HG03066 (cell line): ENCODE measurements around the gene ZYG11B.
"Not testable (repeated sequence)": the region's sequence is repeated elsewhere in the genome, so short reads cannot be mapped to it uniquely, and the experiment has no call there.

Source experiments
- ATAC-seq: cut with Tn5 transposase; IDR thresholded peaks from one replicate; pipeline ENCODE4 v1.9.1; 2021; ENCODE audit warnings: low read depth; ENCODE audit not compliant: unreplicated experiment

The ZYG11B gene

DNA sequence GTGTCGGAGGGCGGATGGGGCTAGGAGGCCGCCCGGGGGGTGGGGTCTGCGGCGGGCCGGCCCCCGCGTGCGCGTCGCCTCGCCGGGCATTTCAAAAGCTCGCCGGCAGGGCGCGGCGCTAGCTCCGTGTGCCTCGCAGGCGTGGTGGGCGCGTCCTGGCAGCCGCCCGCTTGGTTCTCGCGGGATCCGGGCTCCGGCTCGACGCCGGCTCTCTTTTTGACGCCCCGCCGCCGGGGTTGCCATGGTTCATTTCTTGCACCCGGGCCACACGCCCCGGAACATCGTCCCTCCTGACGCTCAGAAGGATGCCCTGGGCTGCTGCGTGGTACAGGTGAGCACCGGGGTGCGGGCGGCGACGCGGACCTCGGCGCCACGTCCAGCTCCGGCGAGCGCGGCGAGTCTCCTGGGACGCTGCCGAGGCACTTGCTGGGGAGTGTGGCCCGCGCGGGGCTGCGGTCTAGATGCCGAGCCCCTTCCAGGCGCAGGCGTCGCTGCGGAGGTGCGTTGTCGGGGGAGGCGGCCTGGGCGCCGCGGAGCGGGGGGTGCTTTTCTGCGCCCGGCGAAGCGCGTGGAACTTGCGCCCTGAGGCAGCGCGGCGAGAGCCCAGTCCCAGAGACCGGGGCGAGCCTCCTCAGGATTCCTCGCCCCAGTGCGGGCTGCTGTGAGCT, 116.5 kb downstream of the ZYG11B start, which contains the start of gene ZYG11A:
Gene ZYG11A (plus strand): TSS at position 118 of the 668 bp plus-strand sequence. CDS start 124 bp downstream, at position 242.
- ATAC-seq: peak; percentile 85

DNA sequence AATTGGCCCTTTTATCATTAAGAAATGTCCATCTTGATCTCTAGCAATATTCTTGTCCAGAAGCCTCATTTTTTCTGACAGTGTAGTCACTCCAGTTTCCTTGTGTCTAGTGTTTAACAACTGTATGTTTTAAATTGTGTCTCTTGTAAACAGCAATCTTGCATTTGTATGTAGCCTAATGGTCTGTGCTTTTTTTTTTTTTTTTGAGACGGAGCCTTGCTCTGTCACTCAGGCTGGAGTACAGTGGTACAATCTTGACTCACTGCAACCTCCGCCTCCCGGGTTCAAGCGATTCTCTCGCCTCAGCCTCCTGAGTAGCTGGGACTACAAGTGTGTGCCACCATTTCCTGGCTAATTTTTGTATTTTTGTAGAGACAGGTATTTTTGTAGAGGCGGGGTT, 118.9 kb downstream of the ZYG11B start:
- ATAC-seq: not testable (repeated sequence)

DNA sequence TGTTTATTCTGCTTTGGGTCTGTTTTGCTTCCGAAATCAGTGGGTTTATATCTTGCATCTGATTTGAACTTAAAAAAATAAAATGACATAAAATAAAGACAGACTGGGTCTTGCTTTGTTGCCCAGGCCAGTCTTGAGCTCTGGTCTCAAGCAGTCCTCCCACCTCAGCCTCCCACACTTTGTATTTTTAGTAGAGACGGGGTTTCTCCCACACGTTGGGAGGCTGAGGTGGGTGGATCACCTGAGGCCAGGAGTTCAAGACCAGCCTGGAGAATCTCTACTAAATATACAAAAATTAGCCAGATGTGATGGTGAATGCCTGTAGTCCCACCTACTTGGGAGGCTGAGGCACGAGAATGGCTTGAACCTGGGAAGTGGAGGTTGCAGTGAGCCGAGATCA, 122.2 kb downstream of the ZYG11B start:
- ATAC-seq: no peak

DNA sequence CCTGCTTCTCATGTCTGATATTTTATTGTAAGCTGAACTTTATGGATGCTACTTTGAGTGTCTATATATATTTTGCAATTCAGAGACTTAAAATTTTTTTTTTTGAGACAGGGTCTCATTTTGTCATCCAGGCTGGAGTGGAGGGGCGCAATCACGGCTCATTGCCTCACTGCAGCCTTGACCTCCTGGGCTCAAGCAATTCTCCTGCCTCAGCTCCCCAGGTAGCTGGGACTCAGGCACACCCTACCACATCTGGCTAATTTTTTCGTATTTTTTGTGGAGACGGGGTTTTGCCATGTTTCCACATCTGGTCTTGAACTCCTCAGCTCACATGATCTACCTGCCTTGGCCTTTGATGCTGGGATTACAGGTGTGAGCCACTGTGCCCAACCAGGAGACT, 124.7 kb downstream of the ZYG11B start:
- ATAC-seq: no peak

DNA sequence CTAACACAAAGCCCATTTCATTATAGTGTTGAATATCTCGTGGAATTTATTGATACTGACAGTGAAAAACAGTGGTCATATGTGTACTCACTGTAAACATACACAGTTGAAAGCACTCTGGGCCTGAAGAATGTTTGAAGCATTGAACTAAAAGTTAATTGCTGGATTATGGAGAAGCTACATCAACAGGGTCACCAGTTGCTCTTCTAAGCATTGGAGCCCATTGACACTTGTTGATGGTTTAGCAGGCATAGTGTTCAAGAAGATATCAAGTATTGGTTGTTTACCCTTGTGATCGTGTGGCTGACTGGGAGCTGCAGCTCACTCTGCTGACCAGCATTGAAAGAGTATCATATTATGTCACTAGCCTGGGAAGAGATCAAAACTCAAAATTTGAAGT, 126.6 kb downstream of the ZYG11B start:
- no peak for ATAC-seq

DNA sequence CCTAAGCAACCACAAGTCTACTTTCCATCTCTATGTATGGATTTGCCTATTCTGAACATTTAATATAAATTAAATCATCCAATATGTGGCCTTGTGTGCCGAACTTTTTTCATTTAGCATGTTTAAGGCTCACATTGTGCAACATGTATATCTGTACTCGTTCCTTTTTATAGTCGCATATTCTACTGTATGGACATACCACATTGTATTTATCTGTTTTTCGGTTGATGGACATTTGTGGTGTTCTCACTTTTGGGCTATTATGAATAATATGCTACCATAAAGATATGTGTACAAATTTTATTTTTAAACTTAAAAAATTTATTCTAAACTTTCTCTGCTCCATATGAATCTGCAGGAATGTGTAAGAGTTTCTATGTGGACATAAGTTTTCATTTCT, 129.3 kb downstream of the ZYG11B start:
- ATAC-seq: no peak

DNA sequence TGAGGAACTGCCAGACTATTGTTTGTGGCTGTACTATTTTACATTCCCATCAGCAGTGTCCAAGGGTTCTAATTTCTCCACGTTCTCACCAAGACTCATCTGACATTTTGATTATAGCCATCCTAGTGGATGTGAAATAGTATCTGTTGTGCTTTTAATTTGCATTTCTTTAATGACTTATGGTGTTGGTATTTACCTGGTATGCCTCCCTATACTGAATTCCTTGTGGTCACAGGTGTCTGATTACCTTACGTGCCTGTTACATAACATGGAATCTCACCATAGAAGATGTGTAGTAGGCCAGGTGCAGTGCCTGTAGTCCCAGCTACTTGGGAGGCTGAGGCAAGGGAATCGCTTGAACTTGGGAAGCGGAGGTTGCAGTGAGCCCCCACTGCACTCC, 129.8 kb downstream of the ZYG11B start:
- ATAC-seq: no peak

DNA sequence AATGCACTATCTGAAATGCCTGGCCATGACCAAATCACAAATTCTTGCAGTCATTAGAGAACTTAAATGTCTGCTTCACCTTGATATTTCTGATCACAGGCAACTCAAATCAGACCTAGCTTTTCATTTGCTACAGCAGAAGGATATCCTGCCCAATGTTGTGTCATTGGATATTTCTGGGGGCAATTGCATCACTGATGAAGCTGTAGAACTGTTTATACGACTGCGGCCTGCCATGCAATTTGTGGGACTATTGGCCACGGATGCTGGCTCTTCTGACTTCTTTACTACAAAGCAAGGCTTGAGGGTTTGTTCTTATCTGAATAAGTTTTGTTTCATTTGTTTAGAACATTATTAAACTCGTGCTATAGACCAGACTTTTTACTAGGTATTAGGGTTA, 131.2 kb downstream of the ZYG11B start:
- ATAC-seq: no peak

DNA sequence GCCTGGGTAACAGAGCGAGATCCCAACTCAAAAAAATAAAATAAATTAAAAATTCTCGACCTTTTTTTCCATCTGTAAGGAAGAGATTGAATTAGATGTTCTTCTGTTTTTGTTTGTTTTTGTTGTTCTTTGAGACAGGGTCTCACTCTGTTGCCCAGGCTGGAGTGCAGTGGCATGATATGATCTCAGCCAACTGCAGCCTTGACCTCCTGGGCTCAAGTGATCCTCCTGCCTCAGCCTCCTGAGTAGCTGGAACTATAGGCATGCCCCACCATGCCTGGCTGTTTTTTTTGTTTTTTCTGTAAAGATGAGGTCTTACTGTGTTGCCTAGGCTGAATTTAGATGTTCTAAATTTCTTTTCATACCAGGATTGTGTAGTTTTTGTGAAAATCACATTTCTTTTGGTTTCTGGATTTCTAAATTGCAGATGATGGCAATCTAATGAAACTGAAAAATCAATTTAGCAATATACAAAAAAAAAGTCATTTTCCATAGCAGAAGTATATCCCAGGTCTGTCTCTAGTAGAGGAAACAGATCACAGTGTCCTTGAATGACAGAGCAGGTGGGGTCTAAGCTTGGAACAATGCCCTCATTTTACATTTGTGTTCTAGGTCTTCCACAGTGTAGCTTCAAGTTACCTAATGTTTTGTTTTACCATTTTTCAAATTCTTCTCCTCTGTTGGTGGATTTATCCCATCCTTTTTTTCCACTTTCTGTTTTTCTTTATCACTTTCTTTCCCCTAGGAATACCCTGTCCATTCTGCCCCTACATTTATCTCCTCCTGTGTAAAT, 136.6 kb downstream of the ZYG11B start:
- ATAC-seq: no peak

DNA sequence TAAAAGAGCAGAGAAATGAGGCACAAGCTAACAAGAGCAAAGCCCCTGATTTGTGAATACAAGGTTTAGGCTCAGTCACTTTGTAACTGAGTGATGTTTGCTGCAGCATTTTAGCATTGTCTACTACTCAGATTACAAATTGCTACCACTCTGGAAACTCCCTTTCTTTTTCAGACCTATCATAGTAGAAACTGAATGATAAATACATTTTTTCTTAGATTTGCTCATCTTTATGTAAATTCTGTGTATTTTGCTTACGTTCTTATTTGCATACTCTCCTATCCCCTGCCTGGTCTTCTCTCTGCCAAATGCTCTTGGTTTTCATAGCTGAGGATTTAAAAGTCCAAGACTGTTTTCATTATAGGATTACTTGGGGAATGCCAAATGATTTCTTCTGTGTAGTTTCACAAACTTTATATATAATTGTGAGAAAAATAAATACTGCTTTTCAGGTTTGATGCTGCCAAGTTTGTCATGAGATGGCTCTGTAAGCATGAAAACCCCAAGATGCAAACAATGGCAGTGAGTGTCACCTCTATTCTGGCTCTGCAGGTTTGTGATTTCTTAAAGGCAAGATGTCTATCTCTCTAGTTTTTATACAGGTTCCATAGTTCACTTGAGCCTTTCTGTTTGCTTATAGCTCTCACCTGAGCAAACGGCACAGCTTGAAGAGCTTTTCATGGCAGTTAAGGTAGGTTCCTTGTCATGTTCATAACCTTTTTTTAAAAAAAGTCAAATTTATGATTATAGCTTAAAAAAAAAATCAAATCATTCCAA, 141.0 kb downstream of the ZYG11B start:
- peak; percentile 76 for ATAC-seq

DNA sequence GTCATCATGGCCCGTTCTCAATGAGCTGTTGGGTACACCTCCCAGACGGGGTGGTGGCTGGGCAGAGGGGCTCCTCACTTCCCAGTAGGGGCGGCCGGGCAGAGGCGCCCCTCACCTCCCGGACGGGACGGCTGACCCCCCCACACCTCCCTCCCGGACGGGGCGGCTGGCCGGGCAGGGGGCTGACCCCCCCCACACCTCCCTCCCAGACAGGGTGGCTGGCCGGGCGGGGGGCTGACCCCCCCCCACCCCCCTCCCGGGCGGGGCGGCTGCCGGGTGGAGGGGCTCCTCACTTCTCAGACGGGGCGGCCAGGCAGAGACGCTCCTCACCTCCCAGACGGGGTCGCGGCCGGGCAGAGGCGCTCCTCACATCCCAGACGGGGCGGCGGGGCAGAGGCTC, 143.5 kb downstream of the ZYG11B start:
- ATAC-seq: not testable (repeated sequence)

DNA sequence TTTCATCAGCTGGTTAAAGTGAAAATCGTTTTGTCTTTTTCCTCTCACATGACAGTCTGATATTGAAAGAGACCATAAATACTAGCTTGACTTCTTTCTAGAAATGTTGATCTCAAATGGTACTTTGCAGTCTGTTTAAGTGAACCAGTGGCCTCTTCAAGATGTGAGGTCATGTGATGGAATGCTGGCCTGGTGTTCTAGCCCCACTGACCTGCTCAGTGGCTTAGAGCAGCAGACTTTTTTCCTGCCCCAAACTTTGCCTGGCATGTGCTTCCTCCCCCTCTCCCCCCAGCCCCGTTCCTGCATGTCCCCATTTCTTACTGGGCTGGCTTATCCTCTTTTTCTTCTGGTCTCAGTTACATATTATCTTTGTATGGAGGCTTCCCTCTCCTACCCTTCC, 150.6 kb downstream of the ZYG11B start:
- no peak for ATAC-seq
